NCI-H2081 (cell line): Measurements from ENCODE around the gene MYORG.
"Not testable (repeated sequence)": the region's sequence is repeated elsewhere in the genome, so short reads cannot be mapped to it uniquely, and the experiment has no call there.

Source experiments
- DNase-seq, 2 experiments: peaks; one replicate each; lab custom pipeline; 2025; lab: John Stamatoyannopoulos, UW

Gene MYORG

DNA sequence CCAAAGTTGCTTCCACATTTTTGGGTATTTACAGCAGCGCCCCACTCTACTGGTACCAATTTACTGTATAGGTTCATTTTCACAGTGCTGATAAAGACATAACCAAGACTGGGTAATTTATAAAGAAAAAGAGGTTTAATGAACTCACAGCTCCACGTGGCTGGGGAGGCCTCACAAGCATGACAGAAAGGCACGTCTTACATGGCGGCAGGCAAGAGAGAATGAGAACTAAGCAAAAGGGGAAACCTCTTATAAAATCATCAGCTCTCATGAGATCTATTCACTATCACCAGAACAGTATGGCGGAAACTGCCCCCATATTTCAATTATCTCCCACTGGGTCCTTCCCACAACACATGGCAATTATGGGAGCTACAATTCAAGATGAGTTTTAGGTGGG, 7.9 kb downstream of the MYORG start:
- DNase-seq = not testable (repeated sequence)

GRCh38 chr9:34367751-34368410, 8.8 kb downstream of the MYORG start:
- not testable (repeated sequence) for DNase-seq

DNA sequence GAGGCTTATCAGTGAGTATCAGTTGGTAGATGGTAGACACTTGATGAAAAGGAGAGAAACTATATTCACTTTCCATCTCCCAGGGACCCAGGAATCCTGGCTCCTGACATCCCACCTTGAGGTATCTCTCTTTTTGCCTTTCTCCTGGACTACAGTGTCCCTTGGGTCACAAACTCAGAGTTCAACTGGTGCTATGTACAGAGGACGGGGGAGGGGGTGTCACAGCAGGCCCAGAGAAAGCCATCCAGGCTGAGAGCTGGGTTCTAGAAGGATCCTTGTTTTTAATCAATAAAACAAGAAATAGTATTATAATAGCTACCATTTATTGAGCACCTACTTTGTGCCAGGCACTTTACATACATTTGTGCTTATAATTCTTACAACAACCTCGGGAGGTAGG, 10.3 kb downstream of the MYORG start:
- DNase-seq = no peak

GRCh38 chr9:34365282-34365681, 11.4 kb downstream of the MYORG start:
- no peak for DNase-seq

- no peak for DNase-seq
Measured at GRCh38 chr9:34363619-34364351, 12.9 kb downstream of the MYORG start.

DNA sequence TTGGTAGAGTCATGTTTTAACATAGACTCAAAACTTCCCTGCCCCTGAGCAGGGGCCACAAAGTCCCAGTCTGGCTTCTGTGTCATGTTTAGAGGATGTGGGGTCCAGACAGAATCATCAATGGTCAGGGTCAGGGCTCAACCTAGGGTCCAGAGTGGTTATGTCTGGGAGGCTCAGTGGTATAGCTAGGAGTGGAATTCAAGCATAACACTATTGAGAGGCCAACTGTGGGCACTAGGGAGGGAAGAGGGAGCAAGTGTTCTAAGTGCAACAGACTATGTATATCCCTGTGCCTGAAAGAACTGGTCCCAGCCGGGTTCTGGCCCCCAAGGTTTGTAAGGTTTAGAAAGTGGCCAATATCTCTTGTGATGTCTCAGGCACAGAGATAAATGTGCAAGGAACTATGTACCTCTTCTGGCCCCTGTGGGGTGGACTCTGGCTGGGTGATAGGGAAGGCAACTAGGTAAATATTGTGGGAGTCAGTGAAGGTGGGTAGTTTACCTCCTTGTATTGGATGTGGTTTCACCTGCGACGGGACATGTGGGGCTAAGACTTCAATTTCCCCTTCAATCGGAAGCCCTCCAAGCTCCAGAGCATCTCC, 14.0 kb downstream of the MYORG start:
- DNase-seq = no peak

DNA sequence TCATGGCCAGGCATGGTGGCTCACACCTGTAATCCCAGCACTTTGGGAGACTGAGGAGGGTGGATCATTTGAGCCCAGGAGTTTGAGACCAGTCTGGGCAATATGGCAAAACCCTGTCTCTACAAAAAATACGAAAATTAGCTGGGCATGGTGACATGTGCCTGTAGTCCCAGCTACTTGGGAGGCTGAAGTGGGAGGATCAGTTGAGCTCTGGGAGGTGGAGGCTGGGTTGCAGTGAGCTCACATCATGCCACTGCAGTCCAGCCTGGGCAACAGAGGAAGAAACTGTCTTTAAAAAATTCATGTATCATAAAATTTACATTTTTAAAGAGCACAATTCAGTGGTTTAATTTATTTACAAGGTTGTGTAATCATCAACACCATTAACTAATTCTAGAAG, 23.7 kb downstream of the MYORG start:
- not testable (repeated sequence) for DNase-seq

DNA sequence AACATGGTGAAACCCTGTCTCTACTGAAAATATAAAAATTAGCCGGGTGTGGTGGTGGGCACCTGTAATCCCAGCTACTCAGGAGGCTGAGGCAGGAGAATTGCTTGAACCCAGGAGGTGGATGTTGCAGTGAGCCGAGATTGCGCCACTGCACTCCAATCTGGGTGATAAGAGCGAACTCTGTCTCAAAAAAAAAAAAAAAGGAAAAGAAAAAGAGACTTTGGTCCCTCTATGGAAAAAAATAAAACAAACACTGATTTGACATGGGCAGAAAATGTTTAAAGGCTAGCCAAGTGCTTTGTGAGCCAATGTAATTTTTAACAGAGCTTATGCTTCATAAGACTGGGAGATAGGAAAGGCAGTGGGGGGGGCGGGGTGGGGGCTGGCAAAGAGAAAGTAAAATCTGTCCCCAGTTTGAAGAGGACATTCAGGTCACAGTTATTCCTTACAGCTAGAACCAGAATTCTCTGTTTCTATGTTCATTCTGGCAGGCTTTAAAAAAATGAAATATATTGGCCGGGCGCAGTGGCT, 24.5 kb downstream of the MYORG start:
- not testable (repeated sequence) for DNase-seq

DNA sequence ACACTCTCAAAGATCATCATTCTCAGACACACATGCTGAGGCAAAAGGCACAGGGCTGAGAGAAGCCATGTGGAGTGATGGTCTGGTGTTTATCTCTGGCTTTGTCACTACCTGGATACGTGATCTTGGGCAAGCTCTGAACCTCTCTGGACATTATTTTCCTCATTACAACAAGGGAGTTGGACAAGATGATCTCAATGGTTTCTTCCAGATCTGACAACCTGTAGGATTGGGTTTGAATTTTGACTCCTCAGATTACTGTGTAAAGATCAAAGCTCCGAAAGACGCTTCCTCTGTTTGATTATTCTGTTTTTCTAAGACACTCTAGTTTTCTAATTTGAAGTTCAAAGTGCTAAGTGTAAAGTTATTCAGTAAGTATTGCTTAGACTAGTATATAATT, 27.4 kb downstream of the MYORG start:
- no peak for DNase-seq

- no peak for DNase-seq
Measured at GRCh38 chr9:34347800-34348158, 28.9 kb downstream of the MYORG start.

DNA sequence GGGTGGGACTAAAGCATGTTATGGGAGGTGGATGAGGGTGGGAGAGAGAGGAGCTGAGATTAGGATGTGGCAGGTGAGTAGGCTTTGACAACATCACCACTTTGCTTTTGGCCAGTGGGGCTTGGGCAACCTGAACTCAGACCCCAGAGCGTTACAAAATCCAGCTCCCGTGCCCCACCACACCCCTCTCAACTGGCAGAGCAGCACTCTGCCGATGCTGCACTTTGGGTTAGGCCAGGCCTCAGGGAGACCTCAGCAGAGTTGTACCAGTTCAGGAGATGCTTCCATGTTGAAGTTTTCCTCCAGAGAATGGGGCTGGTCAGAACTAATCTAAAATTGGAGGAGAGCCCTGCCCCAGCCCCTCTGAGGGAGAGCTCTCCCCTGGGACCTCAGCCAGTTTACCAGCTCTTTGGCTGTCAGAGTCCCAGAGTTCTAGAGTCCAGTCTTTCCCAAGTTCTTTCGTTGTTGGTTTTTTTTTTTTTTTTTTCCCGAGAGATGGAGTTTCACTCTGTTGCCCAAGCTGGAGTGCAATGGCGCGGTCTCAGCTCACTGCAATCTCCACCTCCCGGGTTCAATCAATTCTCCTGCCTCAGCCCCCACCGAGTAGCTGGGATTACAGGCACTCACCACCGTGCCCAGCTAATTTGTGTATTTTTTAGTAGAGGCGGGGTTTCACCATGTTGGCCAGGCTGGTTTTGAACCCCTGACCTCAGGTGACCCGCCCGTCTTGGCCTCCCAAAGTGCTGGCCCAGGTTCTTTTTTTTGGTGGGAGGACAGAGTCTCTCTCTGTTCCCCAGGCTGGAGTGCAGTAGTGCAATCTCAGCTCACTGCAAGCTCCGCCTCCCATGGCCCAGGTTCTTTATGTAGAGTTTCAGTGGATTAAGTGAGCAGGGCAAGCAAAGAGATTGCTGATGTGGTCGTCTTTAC, 29.6 kb downstream of the MYORG start:
- no peak for DNase-seq

- no peak for DNase-seq
Measured at GRCh38 chr9:34343605-34344004, 33.1 kb downstream of the MYORG start.

DNA sequence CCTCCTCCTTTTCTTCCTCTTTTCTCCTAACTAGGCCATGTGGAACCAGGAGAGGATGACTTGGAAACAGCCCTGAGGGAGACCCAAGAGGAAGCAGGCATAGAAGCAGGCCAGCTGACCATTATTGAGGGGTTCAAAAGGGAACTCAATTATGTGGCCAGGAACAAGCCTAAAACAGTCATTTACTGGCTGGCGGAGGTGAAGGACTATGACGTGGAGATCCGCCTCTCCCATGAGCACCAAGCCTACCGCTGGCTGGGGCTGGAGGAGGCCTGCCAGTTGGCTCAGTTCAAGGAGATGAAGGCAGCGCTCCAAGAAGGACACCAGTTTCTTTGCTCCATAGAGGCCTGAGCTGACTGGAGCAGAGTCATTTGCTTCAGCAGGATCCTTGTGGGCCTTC, 33.6 kb downstream of the MYORG start:
- DNase-seq = no peak

GRCh38 chr9:34341659-34342295, 34.9 kb downstream of the MYORG start:
- no peak for DNase-seq

DNA sequence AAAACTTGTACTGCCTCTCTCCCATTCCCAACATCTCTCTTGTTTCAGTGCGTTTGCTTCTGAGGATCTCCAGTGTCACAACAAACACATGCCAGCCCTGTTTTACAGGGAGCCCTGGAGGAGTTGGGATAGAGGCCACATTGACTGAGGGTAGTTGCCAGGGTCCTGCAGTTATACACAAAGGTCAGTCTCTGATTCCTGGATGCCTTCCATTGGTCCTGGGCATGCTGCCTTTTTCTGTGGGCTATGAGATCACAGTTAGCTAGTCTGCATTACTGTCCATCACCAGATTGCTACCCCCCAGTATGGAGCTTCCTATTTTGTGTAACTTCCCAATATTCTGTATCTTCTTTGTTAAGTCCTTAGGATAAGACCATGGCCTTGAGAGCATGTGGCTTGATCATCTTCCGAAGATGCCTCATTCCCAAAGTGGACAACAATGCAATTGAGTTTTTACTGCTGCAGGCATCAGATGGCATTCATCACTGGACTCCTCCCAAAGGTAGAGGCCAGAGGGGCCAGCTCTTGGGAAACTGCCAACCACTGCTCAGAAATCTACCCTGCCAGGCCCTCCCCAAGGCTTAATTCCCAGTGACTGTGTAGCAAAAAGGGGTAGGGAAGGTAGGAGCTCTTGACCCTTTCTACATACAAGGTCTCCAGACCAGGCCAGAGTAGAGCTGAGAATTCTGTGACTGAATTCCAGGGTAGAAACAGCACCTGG, 37.9 kb downstream of the MYORG start:
- no peak for DNase-seq

DNA sequence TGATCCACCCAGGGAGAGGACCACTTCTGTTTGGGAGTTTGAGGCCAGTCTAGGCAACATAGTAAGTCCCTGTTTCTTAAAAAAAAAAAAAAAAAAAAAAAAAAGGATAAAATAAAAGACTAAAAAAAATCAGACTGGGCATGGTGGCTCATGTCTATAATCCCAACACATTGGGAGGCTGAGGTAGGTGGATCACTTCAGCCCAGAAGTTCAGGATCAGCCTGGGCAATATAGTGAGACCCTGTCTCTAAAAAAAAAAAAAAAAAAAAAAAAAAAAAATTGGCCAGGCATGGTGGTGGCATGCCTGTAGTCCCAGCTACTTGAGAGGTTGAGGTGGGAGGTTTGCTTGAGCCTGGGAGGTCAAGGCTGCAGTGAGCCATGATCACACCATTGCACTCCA, 38.6 kb downstream of the MYORG start:
- not testable (repeated sequence) for DNase-seq

- no peak for DNase-seq
Measured at GRCh38 chr9:34337403-34337802, 39.3 kb downstream of the MYORG start.

DNA sequence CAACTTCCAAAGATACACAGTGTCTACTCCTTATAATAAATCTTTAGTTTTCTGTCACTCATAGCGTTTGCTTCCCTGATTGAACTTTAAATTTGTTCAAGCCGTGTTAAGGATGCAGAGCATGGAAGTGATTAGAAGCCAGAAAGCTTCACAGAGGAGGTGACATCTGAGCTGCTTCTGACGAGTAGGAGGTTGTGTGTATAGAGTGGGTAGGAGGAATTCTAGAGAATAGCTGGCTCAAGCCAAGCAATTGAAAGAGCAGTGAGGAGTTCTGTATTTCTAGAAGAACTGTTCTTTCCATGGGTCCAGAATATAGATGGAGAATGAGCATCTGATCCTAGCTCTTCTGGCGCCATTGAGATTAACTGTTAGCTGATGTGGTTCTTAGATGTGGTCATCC, 41.3 kb downstream of the MYORG start:
- no peak for DNase-seq

GRCh38 chr9:34334916-34335315, 41.8 kb downstream of the MYORG start:
- no peak for DNase-seq

GRCh38 chr9:34334337-34334824, 42.3 kb downstream of the MYORG start:
- DNase-seq = no peak

GRCh38 chr9:34333836-34334235, 42.9 kb downstream of the MYORG start:
- DNase-seq = no peak
